Common myeloid progenitor, CD34-positive (primary cell): ENCODE measurements around the gene RPL6. TPM values are rescaled to one million over a fixed set of nuclear protein-coding genes. Genes with fewer than 3 reads are reported as not detected.
"Not testable (repeated sequence)": the region's sequence is repeated elsewhere in the genome, so short reads cannot be mapped to it uniquely, and the experiment has no call there.

ENCODE experiments used
- CTCF ChIA-PET: fragments of 350-600 bp; sonication (Branson Sonifier 250); formaldehyde crosslinking; loops from one replicate; lab custom pipeline; 2021; ENCODE audit warnings: antibody characterized with exemption; lab: Charles Lee
- POLR2A ChIA-PET: fragments of 350-600 bp; sonication (Branson Sonifier 250); formaldehyde crosslinking; loops from one replicate; lab custom pipeline; 2021; ENCODE audit warnings: antibody characterized with exemption; lab: Charles Lee
- DNase-seq, 3 donors: peaks; one replicate each; pipeline versions ENCODE4 v3.0.0 to v3.0.0-alpha.2; 2013
- H3K27ac ChIP-seq, 2 experiments: 1 replicate in 1 of 2; 2 replicates in 1 of 2; pipeline ENCODE4 v1.7.0; 2013; ENCODE audit warnings: inconsistent platforms in 2 of 2, low read length in 2 of 2, mild to moderate bottlenecking in 2 of 2, low read depth in 1 of 2, moderate library complexity in 1 of 2; ENCODE audit not compliant: severe bottlenecking in 2 of 2, insufficient read depth in 1 of 2, poor library complexity in 1 of 2
- H3K27me3 ChIP-seq, 5 experiments: replicated peaks in 2 of 5; 1 replicate in 3 of 5; 2 replicates in 2 of 5; pipeline versions ENCODE4 v1.6.1 to v1.7.0; 2013; ENCODE audit warnings: low read length in 4 of 5, mild to moderate bottlenecking in 2 of 5, moderate library complexity in 2 of 5, inconsistent platforms in 1 of 5; ENCODE audit not compliant: insufficient read depth in 5 of 5, control insufficient read depth in 4 of 5
- H3K36me3 ChIP-seq, 4 experiments: 1 replicate in 2 of 4; 2 replicates in 2 of 4; pipeline versions ENCODE4 v1.6.1 to v1.7.0; 2013; ENCODE audit warnings: low read length in 3 of 4, control low read depth in 1 of 4, mild to moderate bottlenecking in 1 of 4; ENCODE audit not compliant: control insufficient read depth in 4 of 4, insufficient read depth in 4 of 4
- H3K4me1 ChIP-seq, 4 experiments: 1 replicate in 3 of 4; 2 replicates in 1 of 4; pipeline versions ENCODE4 v1.6.1 to v1.7.1; 2013; ENCODE audit warnings: low read length in 3 of 4, mild to moderate bottlenecking in 3 of 4, control low read depth in 1 of 4, inconsistent platforms in 1 of 4, moderate library complexity in 1 of 4; ENCODE audit not compliant: control insufficient read depth in 4 of 4, insufficient read depth in 4 of 4; ENCODE audit errors: control extremely low read depth in 1 of 4
- H3K4me3 ChIP-seq, 7 experiments: 1 replicate in 4 of 7; 2 replicates in 3 of 7; pipeline versions ENCODE4 v1.5.1 to v1.7.0; 2013; ENCODE audit warnings: mild to moderate bottlenecking in 7 of 7, low read length in 6 of 7, moderate library complexity in 6 of 7, inconsistent platforms in 2 of 7, low read depth in 2 of 7, control low read depth in 1 of 7; ENCODE audit not compliant: insufficient read depth in 4 of 7, control insufficient read depth in 1 of 7; ENCODE audit errors: extremely low read depth in 1 of 7
- H3K9me3 ChIP-seq, 5 experiments: 1 replicate in 4 of 5; 2 replicates in 1 of 5; pipeline versions ENCODE4 v1.6.1 to v1.7.1; 2013; ENCODE audit warnings: low read length in 4 of 5, mild to moderate bottlenecking in 2 of 5, inconsistent platforms in 1 of 5, low read depth in 1 of 5, moderate library complexity in 1 of 5; ENCODE audit not compliant: control insufficient read depth in 4 of 5, insufficient read depth in 2 of 5; ENCODE audit errors: control extremely low read depth in 1 of 5
- WGBS: methylation state at CpG from one replicate; pipeline ENCODE4 v1.1.5; 2013; ENCODE audit not compliant: insufficient coverage; 5-methylcytosine and 5-hydroxymethylcytosine counted together
- polyA plus RNA-seq: library from polyadenylated mRNA; unstranded; fragments of 120-200 nt; gene quantifications from one replicate; pipeline ENCODE4 v1.2.1, GENCODE V29; 2013

RPL6 gene
- polyA plus RNA-seq = 3,424 TPM

DNA sequence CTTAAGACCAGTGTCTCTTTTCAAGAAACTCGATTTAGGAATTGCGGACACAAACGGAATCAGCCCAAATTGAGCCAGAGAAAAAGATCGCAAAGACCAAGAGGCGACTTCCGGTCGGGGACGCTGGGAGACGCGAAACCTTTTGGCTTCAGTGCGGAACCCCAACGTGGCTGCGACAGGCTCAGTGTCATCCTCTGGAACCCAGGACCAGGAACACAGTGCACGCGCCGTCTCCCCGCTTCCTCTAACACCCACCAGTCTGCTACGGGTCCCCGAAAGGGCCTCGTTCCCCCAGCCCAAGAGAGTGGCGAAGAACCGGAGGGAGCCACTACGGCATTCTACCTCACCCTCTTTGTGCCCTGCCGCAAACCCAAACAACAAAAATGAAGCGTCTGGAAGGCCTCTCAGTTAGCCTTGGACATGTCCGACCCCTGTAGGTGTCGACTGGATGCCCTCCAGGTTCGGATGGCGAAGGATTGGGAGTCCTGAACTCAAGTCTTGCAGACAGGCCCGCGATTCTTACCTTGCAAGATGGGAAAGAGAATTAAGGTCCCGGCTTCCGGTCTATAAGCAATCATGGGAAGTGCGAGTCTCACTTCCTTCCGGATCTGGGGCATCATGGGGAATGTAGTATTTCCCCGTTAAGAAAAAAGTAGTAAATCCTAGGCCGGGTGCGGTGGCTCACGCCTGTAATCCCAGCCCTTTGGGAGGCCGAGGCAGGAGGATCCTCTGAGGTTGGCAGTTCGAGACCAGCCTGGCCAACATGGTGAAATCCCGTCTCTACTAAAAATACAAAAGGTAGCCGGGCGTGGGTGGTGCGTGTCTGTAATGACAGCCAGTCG, at the start of gene RPL6:
Gene RPL6 (minus strand): TSS at position 542 of the 842 bp plus-strand sequence. CDS start 949 bp downstream, outside the sequence.
- ChIA-PET CTCF (interaction anchor here (2.4 kb wide), 1 partner anchor 211 kb away, joined by 14 read pairs; no protein-coding TSS in a partner anchor), POLR2A (no interaction called here)
- peak; percentile 92 to 96 (median 95) for DNase-seq
- peaks cover 10 to 26% (median 16%) of the 10 kb centered on the region in 4 experiments for H3K4me1 ChIP-seq
- H3K27ac ChIP-seq = peak within 1 kb of the TSS; percentile 91 to 96
- no peaks in the 10 kb centered on the region for H3K27me3 ChIP-seq
- H3K36me3 ChIP-seq = peaks cover 19 to 40% (median 30%) of the 10 kb centered on the region in 4 experiments
- no peaks in the 10 kb centered on the region for H3K9me3 ChIP-seq
- peak within 1 kb of the TSS; percentile 86 to 99 (median 93) for H3K4me3 ChIP-seq
- WGBS = 10% methylated on average over 45 of the region's 46 CpGs

- H3K4me1 ChIP-seq = peaks cover 0 to 6% (median 4%) of the 10 kb centered on the region in 4 experiments
- POLR2A ChIA-PET = no interaction called here
- no peak overlapping the region for H3K27ac ChIP-seq
- H3K27me3 ChIP-seq = no peaks in the 10 kb centered on the region
- WGBS = 96% methylated on average over 5 of the region's 5 CpGs
- peaks cover 15 to 46% (median 32%) of the 10 kb centered on the region in 4 experiments for H3K36me3 ChIP-seq
- DNase-seq = no peak
- CTCF ChIA-PET = interaction anchor here (0.8 to 1.3 kb wide), 2 partner anchors 9 to 12 kb away, joined by 3 read pairs; no protein-coding TSS in a partner anchor
- no peaks in the 10 kb centered on the region for H3K9me3 ChIP-seq
- H3K4me3 ChIP-seq = no peak overlapping the region
These were observed 49.3 kb upstream of the RPL6 start for GRCh38 chr12:112458751-112459150.

DNA sequence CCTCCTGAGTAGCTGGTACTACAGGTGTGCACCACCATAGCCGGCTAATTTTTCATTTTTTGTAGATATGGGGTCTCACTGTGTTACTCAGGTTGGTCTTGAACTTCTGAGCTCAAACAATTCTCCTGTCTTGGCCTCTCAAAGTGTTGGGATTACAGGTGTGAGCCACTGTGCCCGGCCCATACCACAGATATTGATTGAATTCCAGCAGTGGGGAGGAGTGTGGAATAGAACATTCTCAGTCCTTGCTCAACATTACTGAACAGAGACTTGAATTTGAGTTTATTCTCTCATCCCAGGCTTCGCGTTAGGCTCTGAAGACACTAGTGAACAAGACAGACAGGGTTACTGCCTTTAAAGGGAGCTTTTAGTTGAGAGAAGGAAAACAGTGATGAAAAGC, 48.9 kb upstream of the RPL6 start:
- ChIA-PET CTCF (interaction anchor here (0.8 to 1.3 kb wide), 2 partner anchors 8 to 12 kb away, joined by 3 read pairs; no protein-coding TSS in a partner anchor), POLR2A (no interaction called here)
- no peak overlapping the region for H3K4me3 ChIP-seq
- 100% methylated on average over 2 of the region's 4 CpGs for WGBS
- no peak overlapping the region for H3K27ac ChIP-seq
- H3K36me3 ChIP-seq = peaks cover 17 to 50% (median 35%) of the 10 kb centered on the region in 4 experiments
- DNase-seq = no peak
- no peaks in the 10 kb centered on the region for H3K27me3 ChIP-seq
- peaks cover 0 to 2% (median under 1%) of the 10 kb centered on the region in 4 experiments for H3K4me1 ChIP-seq
- H3K9me3 ChIP-seq = no peaks in the 10 kb centered on the region

GRCh38 chr12:112457142-112457541, 47.7 kb upstream of the RPL6 start:
- POLR2A ChIA-PET, DNase-seq, H3K4me3 ChIP-seq, H3K4me1 ChIP-seq, H3K27me3 ChIP-seq, H3K9me3 ChIP-seq, H3K27ac ChIP-seq: not testable (repeated sequence)
- CTCF ChIA-PET = interaction anchor here (0.9 kb wide), 1 partner anchor 10 kb away, joined by 3 read pairs; no protein-coding TSS in a partner anchor
- 100% methylated on average over 1 of the region's 1 CpG for WGBS
- peaks cover 22 to 54% (median 39%) of the 10 kb centered on the region in 4 experiments for H3K36me3 ChIP-seq

- Histone ChIP-seq H3K4me1 (no peaks in the 10 kb centered on the region), H3K9me3 (no peaks in the 10 kb centered on the region), H3K27me3 (no peaks in the 10 kb centered on the region), H3K36me3 (peaks cover 21 to 59% (median 41%) of the 10 kb centered on the region in 4 experiments), H3K4me3 (no peak overlapping the region), H3K27ac (no peak overlapping the region)
- CTCF ChIA-PET = interaction anchor here (0.9 to 1.1 kb wide), 2 partner anchors 9 to 529 kb away, joined by 3 read pairs; no protein-coding TSS in a partner anchor
- POLR2A ChIA-PET = interaction anchor here (0.6 kb wide), 1 partner anchor 15 kb away, joined by 3 read pairs; no protein-coding TSS in a partner anchor
- no peak for DNase-seq
- 100% methylated on average over 6 of the region's 7 CpGs for WGBS
These were observed 46.6 kb upstream of the RPL6 start for GRCh38 chr12:112456029-112456428.

GRCh38 chr12:112450725-112451124, 41.3 kb upstream of the RPL6 start:
- POLR2A ChIA-PET = no interaction called here
- H3K36me3 ChIP-seq = peaks cover 23 to 47% (median 36%) of the 10 kb centered on the region in 4 experiments
- no peak overlapping the region for H3K4me3 ChIP-seq

More at GRCh38 chr12:112450725-112451124, 41.3 kb upstream of the RPL6 start:
- CTCF ChIA-PET = interaction anchor here (1.3 to 2.2 kb wide), 2 partner anchors 10 to 13 kb away, joined by 6 read pairs; no protein-coding TSS in a partner anchor
- Histone ChIP-seq H3K27ac (no peak overlapping the region), H3K4me1 (peaks cover 11 to 24% (median 21%) of the 10 kb centered on the region in 4 experiments), H3K27me3 (no peaks in the 10 kb centered on the region), H3K9me3 (no peaks in the 10 kb centered on the region)
- 70% methylated on average over 2 of the region's 4 CpGs for WGBS
- peak in 1 of 3 donors; percentile 10 for DNase-seq
